ENCODE measurements around the gene STK33. TPM values are rescaled to one million over a fixed set of nuclear protein-coding genes. Genes with fewer than 3 reads are reported as not detected.

The STK33 gene
- under 1 TPM in 1 of 4 donors, not detected in 3; 0.76 TPM for total RNA-seq

DNA sequence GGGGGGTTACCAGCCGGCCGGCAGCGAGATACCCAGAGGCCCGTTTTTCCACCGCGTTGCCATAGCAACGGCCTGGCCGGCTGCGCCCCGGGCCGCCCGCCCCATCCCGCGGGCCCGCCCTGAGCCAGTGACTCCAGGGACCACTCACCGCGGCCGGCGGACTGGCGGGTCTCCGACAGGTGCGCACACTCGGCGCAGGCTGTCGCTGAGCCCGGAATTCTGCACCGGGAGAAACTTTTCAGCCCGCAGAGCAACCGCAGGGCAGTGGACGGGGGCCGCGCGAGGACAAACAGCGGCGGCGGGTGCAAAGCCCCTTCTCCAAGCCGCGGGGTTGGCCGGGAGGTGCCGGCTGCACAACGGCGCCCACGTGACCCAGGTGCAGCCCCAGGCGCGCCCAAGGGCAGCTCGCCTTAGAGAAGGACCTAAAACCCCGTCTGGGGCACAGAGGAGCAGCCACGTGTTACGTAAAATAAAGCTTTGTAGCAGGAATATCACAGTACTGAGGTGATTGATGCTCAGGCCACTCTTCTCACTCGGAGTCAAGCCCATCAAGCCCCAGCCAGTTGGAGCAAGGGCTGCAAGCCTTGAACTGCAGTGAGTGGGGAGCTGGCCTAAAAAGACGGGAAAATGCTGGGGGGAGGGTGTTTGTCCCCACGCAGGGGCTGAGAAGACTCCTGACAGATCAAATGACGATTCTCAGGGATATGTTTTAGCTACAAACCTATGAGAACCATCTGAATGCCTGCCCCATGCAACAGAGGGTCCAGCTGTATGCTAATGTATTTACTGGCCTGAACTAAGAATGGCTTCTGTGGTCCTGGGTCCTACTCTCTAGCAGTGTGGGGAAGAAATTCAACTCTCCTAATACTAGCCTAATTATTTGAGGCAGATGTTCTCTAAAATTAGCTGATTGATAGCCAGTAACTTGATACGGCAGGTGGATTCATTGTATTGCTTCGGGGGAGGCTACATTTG is at the start of gene STK33:
TSS of gene STK33 (minus strand) at position 294 of the 975 bp plus-strand sequence. CDS start 119,323 bp downstream, outside the sequence.
- DNase-seq (ENCODE audit: low spot score in 2 of 2), result no peak

DNA sequence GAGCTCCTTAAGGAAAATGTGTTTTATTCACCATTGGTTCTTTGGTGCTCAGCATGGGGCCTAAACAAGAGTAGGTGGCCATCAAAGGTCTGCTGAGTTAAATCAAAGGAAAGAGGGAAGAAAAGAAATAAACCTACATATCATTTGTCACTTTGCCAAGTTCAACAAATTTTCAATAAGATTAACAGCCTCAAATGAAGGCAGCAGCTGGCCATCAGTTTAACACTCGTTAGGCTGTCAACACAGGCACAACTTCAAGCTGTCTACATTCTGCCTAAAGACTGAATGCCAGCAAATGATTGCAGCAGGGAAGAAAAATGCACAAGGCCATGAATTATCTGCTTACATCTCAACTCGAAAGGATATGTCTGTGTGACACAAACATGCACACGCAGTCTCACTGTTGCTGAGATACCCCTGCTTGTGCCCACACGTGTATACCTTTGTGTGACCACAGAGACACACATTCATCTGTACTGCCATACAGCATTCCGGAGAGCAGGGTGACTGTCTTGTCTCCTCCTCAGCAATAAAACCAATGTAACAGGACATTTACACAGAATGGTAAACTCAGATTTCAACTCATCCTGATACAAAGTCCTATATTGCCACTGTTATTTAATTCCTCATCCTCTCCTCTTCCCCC is 48.3 kb upstream of the STK33 start:
- Histone ChIP-seq H3K4me1 (no peaks in the 10 kb centered on the region), H3K36me3 (peaks cover 92% of the 10 kb centered on the region), H3K9me3 (no peaks in the 10 kb centered on the region), H3K27me3 (no peaks in the 10 kb centered on the region), H3K4me3 (no peak overlapping the region), H3K27ac (no peak overlapping the region)
- 80% methylated on average over 5 of the region's 5 CpGs for WGBS
- no peak for TF ChIP-seq EP300 (IDR thresholded peaks at IDR 0.05)
- TF ChIP-seq POLR2A (IDR thresholded peaks at IDR 0.05), result no peak
- no peak for TF ChIP-seq POLR2AphosphoS5 (IDR thresholded peaks at IDR 0.05)
- TF ChIP-seq, protein P1, sequence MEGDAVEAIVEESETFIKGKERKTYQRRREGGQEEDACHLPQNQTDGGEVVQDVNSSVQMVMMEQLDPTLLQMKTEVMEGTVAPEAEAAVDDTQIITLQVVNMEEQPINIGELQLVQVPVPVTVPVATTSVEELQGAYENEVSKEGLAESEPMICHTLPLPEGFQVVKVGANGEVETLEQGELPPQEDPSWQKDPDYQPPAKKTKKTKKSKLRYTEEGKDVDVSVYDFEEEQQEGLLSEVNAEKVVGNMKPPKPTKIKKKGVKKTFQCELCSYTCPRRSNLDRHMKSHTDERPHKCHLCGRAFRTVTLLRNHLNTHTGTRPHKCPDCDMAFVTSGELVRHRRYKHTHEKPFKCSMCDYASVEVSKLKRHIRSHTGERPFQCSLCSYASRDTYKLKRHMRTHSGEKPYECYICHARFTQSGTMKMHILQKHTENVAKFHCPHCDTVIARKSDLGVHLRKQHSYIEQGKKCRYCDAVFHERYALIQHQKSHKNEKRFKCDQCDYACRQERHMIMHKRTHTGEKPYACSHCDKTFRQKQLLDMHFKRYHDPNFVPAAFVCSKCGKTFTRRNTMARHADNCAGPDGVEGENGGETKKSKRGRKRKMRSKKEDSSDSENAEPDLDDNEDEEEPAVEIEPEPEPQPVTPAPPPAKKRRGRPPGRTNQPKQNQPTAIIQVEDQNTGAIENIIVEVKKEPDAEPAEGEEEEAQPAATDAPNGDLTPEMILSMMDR (IDR thresholded peaks at IDR 0.05), result no peak
- DNase-seq (ENCODE audit: low spot score in 2 of 2), result no peak

More for the DNA sequence above, at the start of gene STK33:
- peaks cover 40% of the 10 kb centered on the region for H3K27me3 ChIP-seq
- peaks cover 10% of the 10 kb centered on the region for H3K4me1 ChIP-seq
- H3K27ac ChIP-seq, result no peak within 1 kb of the TSS
- WGBS, result 14% methylated on average over 22 of the region's 55 CpGs
- no peaks in the 10 kb centered on the region for H3K9me3 ChIP-seq
- peak within 1 kb of the TSS; percentile 45 for H3K4me3 ChIP-seq
- TF ChIP-seq EP300 (IDR thresholded peaks at IDR 0.05) (no peak), POLR2AphosphoS5 (IDR thresholded peaks at IDR 0.05) (no peak), POLR2A (IDR thresholded peaks at IDR 0.05) (no peak)
- TF ChIP-seq, protein P1 (IDR thresholded peaks at IDR 0.05), result no peak
- H3K36me3 ChIP-seq, result no peaks in the 10 kb centered on the region

DNA sequence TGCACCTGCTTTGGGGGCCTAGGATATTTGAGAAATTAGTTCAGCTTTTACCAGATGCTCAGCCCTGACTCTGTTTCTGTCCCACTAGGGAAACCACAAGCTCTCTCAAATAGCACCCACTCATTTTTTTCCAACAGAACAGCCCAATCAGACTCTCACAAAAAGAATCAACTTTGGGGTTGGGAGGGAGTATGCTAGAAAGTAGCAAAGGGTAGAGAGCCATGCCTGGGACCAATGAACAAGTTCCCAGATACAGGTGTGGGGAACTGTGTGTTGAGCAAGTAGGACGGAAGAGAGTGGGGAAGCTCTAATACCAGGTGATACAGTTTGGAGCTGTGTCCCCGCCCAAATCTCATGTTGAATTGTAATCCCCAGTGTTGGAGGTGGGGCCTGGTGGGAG is 47.3 kb upstream of the STK33 start:
- no peak for TF ChIP-seq POLR2AphosphoS5 (IDR thresholded peaks at IDR 0.05)
- H3K4me3 ChIP-seq, result no peak overlapping the region
- no peak overlapping the region for H3K27ac ChIP-seq
- H3K27me3 ChIP-seq, result no peaks in the 10 kb centered on the region
- WGBS, result 81% methylated on average over 2 of the region's 2 CpGs
- no peak for DNase-seq (ENCODE audit: low spot score in 2 of 2)
- no peaks in the 10 kb centered on the region for H3K4me1 ChIP-seq
- peaks cover 96% of the 10 kb centered on the region for H3K36me3 ChIP-seq
- H3K9me3 ChIP-seq, result no peaks in the 10 kb centered on the region

DNA sequence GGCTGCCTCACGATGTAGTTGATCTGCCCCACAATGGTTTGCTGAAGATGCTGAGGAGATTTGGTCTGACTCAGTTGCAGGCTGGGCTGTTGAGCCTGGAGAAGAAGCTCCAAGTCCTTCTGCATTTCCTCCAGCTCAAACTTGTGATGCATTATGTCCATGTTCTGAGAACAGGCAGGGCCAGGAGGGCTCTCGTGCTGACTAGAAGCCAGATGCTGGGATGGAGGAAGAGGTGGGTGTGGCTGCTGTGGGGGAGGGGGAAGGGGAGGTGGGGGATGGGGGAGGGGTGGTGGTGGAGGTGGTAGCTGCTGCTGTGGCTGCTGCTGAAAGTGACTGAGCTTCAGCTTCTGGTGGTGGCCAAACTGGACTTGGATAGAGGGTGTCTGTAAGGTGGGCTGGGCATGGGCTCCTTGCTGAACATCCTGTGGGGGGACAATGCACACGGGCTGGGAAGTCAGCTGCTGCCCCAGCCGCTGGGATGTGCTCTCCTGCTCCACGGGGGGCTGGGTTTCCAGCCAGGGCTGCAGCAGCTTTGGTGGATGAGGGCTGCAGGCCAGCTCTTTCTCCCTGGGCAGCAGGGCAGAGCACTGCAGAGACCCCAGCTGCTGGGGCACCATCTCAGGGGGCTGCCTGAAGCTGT is 46.4 kb upstream of the STK33 start:
- Histone ChIP-seq H3K4me3 (no peak overlapping the region), H3K9me3 (no peaks in the 10 kb centered on the region), H3K27me3 (no peaks in the 10 kb centered on the region), H3K27ac (no peak overlapping the region), H3K36me3 (peaks cover 96% of the 10 kb centered on the region), H3K4me1 (no peaks in the 10 kb centered on the region)
- 58% methylated on average over 2 of the region's 5 CpGs for WGBS
- TF ChIP-seq POLR2A (IDR thresholded peaks at IDR 0.05) (no peak), POLR2AphosphoS5 (IDR thresholded peaks at IDR 0.05) (no peak), EP300 (IDR thresholded peaks at IDR 0.05) (no peak)
- TF ChIP-seq, protein P1 (IDR thresholded peaks at IDR 0.05), result no peak
- no peak for DNase-seq (ENCODE audit: low spot score in 2 of 2)

DNA sequence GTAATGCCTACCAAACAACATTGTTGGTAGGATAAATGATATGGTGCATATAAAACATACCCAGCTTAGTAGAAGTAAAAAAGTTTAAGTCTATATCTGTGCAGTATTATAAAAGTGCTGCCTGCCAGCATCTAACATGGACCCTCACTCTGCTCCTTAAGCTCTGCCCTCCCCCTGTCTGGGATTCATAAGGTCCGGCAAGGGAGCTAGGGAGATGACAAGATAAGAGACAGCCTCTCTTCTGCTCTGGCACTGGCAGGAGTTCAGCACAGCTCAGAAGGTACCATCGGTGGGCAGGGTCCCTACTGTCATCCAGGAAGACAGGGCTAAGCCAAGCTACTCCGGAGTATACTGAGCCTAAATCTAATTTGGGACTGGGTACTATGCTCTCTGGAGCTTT is 45.6 kb upstream of the STK33 start:
- Histone ChIP-seq H3K36me3 (peaks cover 96% of the 10 kb centered on the region), H3K27ac (no peak overlapping the region)

More for the DNA sequence above, 45.6 kb upstream of the STK33 start:
- Histone ChIP-seq H3K4me1 (no peaks in the 10 kb centered on the region), H3K27me3 (no peaks in the 10 kb centered on the region), H3K9me3 (no peaks in the 10 kb centered on the region), H3K4me3 (no peak overlapping the region)
- TF ChIP-seq POLR2A (IDR thresholded peaks at IDR 0.05), result no peak
- TF ChIP-seq EP300 (IDR thresholded peaks at IDR 0.05), result no peak
- no peak for TF ChIP-seq POLR2AphosphoS5 (IDR thresholded peaks at IDR 0.05)
- TF ChIP-seq, protein P1 (IDR thresholded peaks at IDR 0.05), result no peak
- WGBS, result 86% methylated on average over 3 of the region's 3 CpGs
- DNase-seq (ENCODE audit: low spot score in 2 of 2), result no peak
